H1 (cell line): ENCODE data around the gene FH. TPM values are rescaled to one million over a fixed set of nuclear protein-coding genes. Genes with fewer than 3 reads are reported as not detected.

Source experiments
- CTCF ChIA-PET: fragments of 300-600 bp; sonication (Branson Sonifier 250); formaldehyde crosslinking; loops from one replicate; lab custom pipeline; 2021; ENCODE audit not compliant: partially characterized antibody; lab: Charles Lee
- POLR2A ChIA-PET: fragments of 300-600 bp; sonication (Branson Sonifier 250); formaldehyde crosslinking; loops from one replicate; lab custom pipeline; 2021; ENCODE audit warnings: inconsistent platforms; ENCODE audit not compliant: partially characterized antibody; lab: Charles Lee
- DNase-seq, 2 experiments: peaks; one replicate each; pipeline versions ENCODE4 v3.0.0 to v3.0.0-alpha.2; 2010 to 2022; ENCODE audit warnings: low spot score in 2 of 2, low read depth in 1 of 2, mixed read lengths in 1 of 2
- FAIRE-seq: peaks from 2 replicates; lab custom pipeline; 2011; peaks lifted over from hg19 to GRCh38; lab: Jason Lieb, UNC
- H2AFZ ChIP-seq: 2 replicates; pipeline ENCODE4 v1.8.1; 2012; ENCODE audit warnings: low read length, inconsistent platforms
- H2AK5ac ChIP-seq: 2 replicates; pipeline ENCODE4 v1.6.1; 2013; ENCODE audit warnings: low read depth, low read length
- H2BK120ac ChIP-seq: replicated peaks from 2 replicates; pipeline ENCODE3; 2013; ENCODE audit warnings: low read depth, low read length, inconsistent platforms
- H2BK12ac ChIP-seq: 2 replicates; pipeline ENCODE4 v1.6.1; 2013; ENCODE audit warnings: low read depth, low read length
- H2BK15ac ChIP-seq: 2 replicates; pipeline ENCODE4 v1.6.1; 2013; ENCODE audit warnings: low read length
- H2BK20ac ChIP-seq: 2 replicates; pipeline ENCODE4 v1.6.1; 2013; ENCODE audit warnings: low read length
- H2BK5ac ChIP-seq: 2 replicates; pipeline ENCODE4 v1.6.1; 2013; ENCODE audit warnings: low read depth, low read length
- H3K14ac ChIP-seq: 2 replicates; pipeline ENCODE4 v1.6.1; 2013; ENCODE audit warnings: inconsistent platforms; ENCODE audit not compliant: insufficient read length
- H3K18ac ChIP-seq: 2 replicates; pipeline ENCODE4 v1.6.1; 2013; ENCODE audit warnings: low read length; ENCODE audit errors: extremely low read depth
- H3K23ac ChIP-seq: 2 replicates; pipeline ENCODE4 v1.6.1; 2013; ENCODE audit warnings: inconsistent platforms; ENCODE audit not compliant: insufficient read length
- H3K23me2 ChIP-seq: 2 replicates; pipeline ENCODE4 v1.6.1; 2013; ENCODE audit warnings: low read depth, low read length
- H3K27ac ChIP-seq: 2 replicates; pipeline ENCODE4 v1.6.1; 2011; ENCODE audit warnings: low read depth, low read length, inconsistent platforms
- H3K27me3 ChIP-seq, 4 experiments: replicated peaks in 1 of 4; 1 replicate in 1 of 4; 2 replicates in 3 of 4; pipeline versions ENCODE4 v1.6.1 to v1.8.1; 2011 to 2013; ENCODE audit warnings: low read length in 3 of 4, mild to moderate bottlenecking in 3 of 4, inconsistent platforms in 2 of 4, mixed read lengths in 2 of 4, moderate library complexity in 1 of 4; ENCODE audit not compliant: control insufficient read depth in 3 of 4, insufficient read depth in 3 of 4; ENCODE audit errors: extremely low read depth in 1 of 4
- H3K36me3 ChIP-seq, 4 experiments: 2 replicates each; pipeline versions ENCODE4 v1.6.1 to v1.8.1; 2011 to 2013; ENCODE audit warnings: mild to moderate bottlenecking in 4 of 4, low read length in 3 of 4, moderate library complexity in 2 of 4, control low read depth in 1 of 4, inconsistent platforms in 1 of 4; ENCODE audit not compliant: insufficient read depth in 4 of 4, control insufficient read depth in 2 of 4
- H3K4ac ChIP-seq: replicated peaks from 2 replicates; pipeline ENCODE3; 2013; ENCODE audit warnings: low read length, low read depth, mixed read lengths, inconsistent platforms; ENCODE audit not compliant: insufficient read length
- H3K4me1 ChIP-seq, 4 experiments: replicated peaks in 1 of 4; 1 replicate in 1 of 4; 2 replicates in 3 of 4; pipeline versions ENCODE4 v1.6.1 to v1.8.1; 2011 to 2013; ENCODE audit warnings: low read length in 3 of 4, inconsistent platforms in 2 of 4, mixed read lengths in 1 of 4; ENCODE audit not compliant: insufficient read depth in 4 of 4, control insufficient read depth in 3 of 4
- H3K4me2 ChIP-seq, 2 experiments: 2 replicates each; pipeline versions ENCODE4 v1.6.1 to v1.8.1; 2011 to 2013; ENCODE audit warnings: low read depth in 2 of 2, low read length in 2 of 2, control low read depth in 1 of 2, inconsistent platforms in 1 of 2, mild to moderate bottlenecking in 1 of 2; ENCODE audit not compliant: insufficient read depth in 1 of 2
- H3K4me3 ChIP-seq, 4 experiments: fragments of 200-600, 300-600 bp in 1 of 4; sonication (generic), shearing (Covaris generic), sonication (Bioruptor Twin) in 1 of 4; 2 replicates each; pipeline versions ENCODE4 v1.5.1 to v1.8.1; 2011 to 2016; ENCODE audit warnings: low read length in 4 of 4, low read depth in 3 of 4, control low read depth in 2 of 4, inconsistent platforms in 2 of 4, mild to moderate bottlenecking in 2 of 4, mixed read lengths in 1 of 4, moderate library complexity in 1 of 4; ENCODE audit not compliant: insufficient read depth in 2 of 4; ENCODE audit errors: extremely low read depth in 1 of 4
- H3K56ac ChIP-seq: replicated peaks from 2 replicates; pipeline ENCODE3; 2013; ENCODE audit warnings: low read depth, mild to moderate bottlenecking, mixed read lengths, low read length, inconsistent platforms; ENCODE audit not compliant: insufficient read length
- H3K79me1 ChIP-seq: 2 replicates; pipeline ENCODE4 v1.6.1; 2013; ENCODE audit warnings: low read depth, low read length, control low read depth
- H3K79me2 ChIP-seq, 2 experiments: 2 replicates each; pipeline versions ENCODE4 v1.6.1 to v1.8.1; 2012 to 2013; ENCODE audit warnings: low read length in 2 of 2, mild to moderate bottlenecking in 2 of 2, inconsistent platforms in 1 of 2; ENCODE audit not compliant: insufficient read depth in 2 of 2, control insufficient read depth in 1 of 2
- H3K9ac ChIP-seq, 4 experiments: replicated peaks in 1 of 4; 1 replicate in 1 of 4; 2 replicates in 3 of 4; pipeline versions ENCODE4 v1.6.1 to v1.8.1; 2011 to 2013; ENCODE audit warnings: low read depth in 3 of 4, low read length in 3 of 4, control low read depth in 2 of 4, mild to moderate bottlenecking in 2 of 4, moderate library complexity in 2 of 4, inconsistent platforms in 1 of 4; ENCODE audit errors: extremely low read depth in 1 of 4
- H3K9me3 ChIP-seq, 2 experiments: 2 replicates each; pipeline versions ENCODE4 v1.6.1 to v1.8.1; 2012 to 2013; ENCODE audit warnings: mild to moderate bottlenecking in 2 of 2, moderate library complexity in 2 of 2, control low read depth in 1 of 2, inconsistent platforms in 1 of 2, low read depth in 1 of 2, low read length in 1 of 2, mixed read lengths in 1 of 2; ENCODE audit not compliant: insufficient read depth in 2 of 2
- H4K20me1 ChIP-seq, 2 experiments: replicated peaks in 1 of 2; 2 replicates each; pipeline versions ENCODE3 to v1.8.1; 2011 to 2013; ENCODE audit warnings: inconsistent platforms in 2 of 2, low read length in 2 of 2, mild to moderate bottlenecking in 1 of 2; ENCODE audit not compliant: insufficient read depth in 2 of 2, control insufficient read depth in 1 of 2
- H4K5ac ChIP-seq: 2 replicates; pipeline ENCODE4 v1.6.1; 2013; ENCODE audit warnings: low read length, low read depth, mixed read lengths, inconsistent platforms; ENCODE audit not compliant: insufficient read length
- H4K8ac ChIP-seq: 2 replicates; pipeline ENCODE4 v1.8.0; 2013; ENCODE audit warnings: mild to moderate bottlenecking, moderate library complexity, low read length, inconsistent platforms; ENCODE audit not compliant: insufficient read depth; ENCODE audit errors: extremely low read depth
- H4K91ac ChIP-seq: replicated peaks from 2 replicates; pipeline ENCODE3; 2013; ENCODE audit warnings: low read length, mixed read lengths, inconsistent platforms; ENCODE audit not compliant: insufficient read length
- KDM4A ChIP-seq: IDR thresholded peaks from one replicate; pipeline ENCODE4 v1.7.1; 2012; ENCODE audit warnings: low read depth, mild to moderate bottlenecking, moderate library complexity, low read length, inconsistent platforms; ENCODE audit not compliant: severe bottlenecking
- POLR2A ChIP-seq, 2 experiments: IDR thresholded peaks; 1 replicate in 1 of 2; 2 replicates in 1 of 2; pipeline ENCODE4 v1.6.1; 2011; ENCODE audit warnings: low read depth in 2 of 2, low read length in 2 of 2, mild to moderate bottlenecking in 2 of 2; ENCODE audit errors: control extremely low read depth in 1 of 2
- YY1 ChIP-seq: IDR thresholded peaks from 2 replicates; pipeline ENCODE4 v1.6.1; 2011; ENCODE audit warnings: low read depth, mild to moderate bottlenecking, low read length
- ZNF274 ChIP-seq: IDR thresholded peaks from 2 replicates; pipeline ENCODE4 v1.7.0; 2012; ENCODE audit warnings: low read length, borderline replicate concordance; ENCODE audit errors: extremely low read depth
- WGBS, 2 experiments: shearing (Covaris generic) in 1 of 2; methylation state at CpG; one replicate each; pipeline versions ENCODE4 v1.1.6 to v1.1.7; 2013 to 2015; ENCODE audit warnings: low lambda C conversion rate in 2 of 2, mixed read lengths in 2 of 2, inconsistent platforms in 1 of 2, low coverage in 1 of 2, missing lambda C conversion rate in 1 of 2; ENCODE audit not compliant: insufficient replicate concordance in 2 of 2, insufficient coverage in 1 of 2, insufficient read length in 1 of 2; ENCODE audit errors: extremely low coverage in 1 of 2, missing lambda C conversion rate in 1 of 2; 5-methylcytosine and 5-hydroxymethylcytosine counted together
- polyA plus RNA-seq, 7 experiments: library from polyadenylated mRNA; depleted of rRNA in 3 of 7; stranded (reverse) in 5 of 7; unstranded in 2 of 7; fragments of >200 nt in 5 of 7; fragments of 200-250 nt in 2 of 7; gene quantifications; 1 replicate in 5 of 7; 2 replicates in 1 of 7; 4 replicates in 1 of 7; pipeline versions ENCODE4 v1.2.1 to v1.2.3, GENCODE V29; 2011 to 2013; ENCODE audit warnings: missing spikeins in 2 of 7, mixed read lengths in 2 of 7
- total RNA-seq: library from RNA; stranded (reverse); fragmentation: NEBNext Ultra II Directional; extraction: Animal tissue kit (Norgen Biotek cat#: 25700); gene quantifications from 2 replicates; pipeline ENCODE4 v1.2.1, GENCODE V29; 2021

Gene FH
- total and polyA plus RNA-seq, 2 of the 8 experiments (the other 6 are each of a cell fraction or from before 2014, with no cell fraction given) = 45.0 to 81.9 TPM

DNA sequence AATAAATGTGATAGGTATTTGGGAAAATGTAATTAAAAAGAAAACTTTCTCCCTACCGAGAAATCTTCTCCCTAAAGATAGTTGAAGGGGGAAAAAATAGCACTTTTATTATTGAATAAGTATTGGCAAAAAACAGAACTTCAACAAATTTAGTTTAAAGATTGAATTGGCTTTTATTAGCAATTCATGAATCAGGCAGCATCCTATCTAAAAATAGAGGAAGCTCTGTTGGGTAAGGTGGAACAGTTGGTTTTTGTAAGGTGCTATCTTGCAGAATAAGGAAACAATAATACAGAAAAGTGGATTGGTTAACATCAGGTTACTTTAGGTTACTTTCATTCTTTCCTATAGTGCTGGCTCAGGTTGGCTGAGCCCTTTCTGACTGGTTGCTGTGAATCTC, 62.8 kb downstream of the FH start:
- Histone ChIP-seq H2BK15ac (no peak overlapping the region), H4K5ac (no peak overlapping the region), H4K8ac (no peak overlapping the region), H2AFZ (no peak overlapping the region), H2BK12ac (no peak overlapping the region), H3K79me1 (no peaks in the 10 kb centered on the region), H2BK5ac (no peak overlapping the region), H2BK20ac (no peak overlapping the region), H3K4ac (no peak overlapping the region), H3K27me3 (peaks cover 0 to 25% (median 12%) of the 10 kb centered on the region in 4 experiments; a peak in 6 of 7 replicates), H3K23me2 (no peaks in the 10 kb centered on the region), H3K4me2 (no peak overlapping the region), H3K27ac (no peak overlapping the region), H3K9me3 (no peaks in the 10 kb centered on the region; a peak in 1 of 4 replicates), H3K18ac (no peak overlapping the region), H4K91ac (no peak overlapping the region), H2AK5ac (no peak overlapping the region), H3K14ac (no peak overlapping the region), H3K23ac (no peak overlapping the region), H3K9ac (no peak overlapping the region; a peak in 1 of 7 replicates), H4K20me1 (peaks cover 0 to 2% of the 10 kb centered on the region in 2 experiments), H3K4me3 (no peak overlapping the region), H2BK120ac (no peak overlapping the region), H3K56ac (no peak overlapping the region), H3K36me3 (no peaks in the 10 kb centered on the region), H3K79me2 (no peaks in the 10 kb centered on the region), H3K4me1 (no peaks in the 10 kb centered on the region)
- FAIRE-seq (no peak), DNase-seq (no peak)
- ChIA-PET CTCF (no interaction called here), POLR2A (no interaction called here)
- 87% methylated on average over 1 of the region's 1 CpG; no CpG with 5 or more reads in 1 of the 2 experiments for WGBS, 2 experiments
- TF ChIP-seq POLR2A (IDR thresholded peaks at IDR 0.05; ENCODE audit: control extremely low read depth in 1 of 2, low read depth in 2 of 2, low read length in 2 of 2) (no peak), YY1 (no peak), ZNF274 (no peak), KDM4A (no peak)
